Activated CD4-positive, CD25-positive, alpha-beta regulatory T cell treated with anti-CD3 and anti-CD28 coated beads, Interleukin-2, amount 50 U/mL, for 72 hours (primary cell): ENCODE data around the gene PRKCZ.

Experiments
- DNase-seq: peaks from one replicate; pipeline ENCODE4 v3.0.0; 2021

Gene PRKCZ

DNA sequence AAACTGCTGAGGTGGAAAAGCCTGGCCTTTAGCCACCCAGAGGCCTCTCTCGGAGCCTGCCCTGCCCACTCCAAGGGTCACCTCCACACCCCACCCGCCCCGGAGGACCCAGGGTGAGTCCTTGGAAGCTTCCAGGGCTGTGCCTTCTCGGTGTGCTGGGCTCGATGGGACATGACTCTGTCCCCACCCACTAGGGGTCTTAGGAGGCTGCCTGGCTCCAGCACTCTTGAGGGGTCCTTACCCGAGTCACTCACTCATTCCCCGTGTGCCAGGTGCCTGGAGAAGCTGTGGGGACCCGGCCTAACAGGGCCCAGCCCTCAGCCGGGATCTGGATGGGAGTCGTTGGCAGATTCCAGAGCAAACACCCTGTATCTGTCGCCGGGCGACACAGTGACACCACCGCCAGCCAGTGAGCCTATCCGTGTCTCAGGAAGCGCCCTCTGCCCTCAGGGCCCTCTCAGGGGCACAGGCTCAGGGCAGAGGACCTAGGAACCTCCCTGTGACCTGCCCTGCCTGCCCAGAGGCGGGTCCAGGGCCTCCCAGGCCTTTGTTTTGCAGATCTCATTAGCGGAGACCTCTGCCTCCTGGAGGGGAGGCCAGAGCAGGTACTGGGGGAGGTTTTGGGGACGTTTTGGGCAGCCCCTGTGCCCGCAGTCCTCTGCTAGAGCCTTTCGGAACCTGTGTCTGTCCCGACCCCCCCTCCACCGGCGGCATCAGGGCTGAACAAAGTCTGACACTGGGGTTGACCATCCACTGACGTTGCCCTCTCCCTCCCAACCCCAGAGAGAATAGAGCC is 3.1 kb upstream of the PRKCZ start:
- no peak for DNase-seq

DNA sequence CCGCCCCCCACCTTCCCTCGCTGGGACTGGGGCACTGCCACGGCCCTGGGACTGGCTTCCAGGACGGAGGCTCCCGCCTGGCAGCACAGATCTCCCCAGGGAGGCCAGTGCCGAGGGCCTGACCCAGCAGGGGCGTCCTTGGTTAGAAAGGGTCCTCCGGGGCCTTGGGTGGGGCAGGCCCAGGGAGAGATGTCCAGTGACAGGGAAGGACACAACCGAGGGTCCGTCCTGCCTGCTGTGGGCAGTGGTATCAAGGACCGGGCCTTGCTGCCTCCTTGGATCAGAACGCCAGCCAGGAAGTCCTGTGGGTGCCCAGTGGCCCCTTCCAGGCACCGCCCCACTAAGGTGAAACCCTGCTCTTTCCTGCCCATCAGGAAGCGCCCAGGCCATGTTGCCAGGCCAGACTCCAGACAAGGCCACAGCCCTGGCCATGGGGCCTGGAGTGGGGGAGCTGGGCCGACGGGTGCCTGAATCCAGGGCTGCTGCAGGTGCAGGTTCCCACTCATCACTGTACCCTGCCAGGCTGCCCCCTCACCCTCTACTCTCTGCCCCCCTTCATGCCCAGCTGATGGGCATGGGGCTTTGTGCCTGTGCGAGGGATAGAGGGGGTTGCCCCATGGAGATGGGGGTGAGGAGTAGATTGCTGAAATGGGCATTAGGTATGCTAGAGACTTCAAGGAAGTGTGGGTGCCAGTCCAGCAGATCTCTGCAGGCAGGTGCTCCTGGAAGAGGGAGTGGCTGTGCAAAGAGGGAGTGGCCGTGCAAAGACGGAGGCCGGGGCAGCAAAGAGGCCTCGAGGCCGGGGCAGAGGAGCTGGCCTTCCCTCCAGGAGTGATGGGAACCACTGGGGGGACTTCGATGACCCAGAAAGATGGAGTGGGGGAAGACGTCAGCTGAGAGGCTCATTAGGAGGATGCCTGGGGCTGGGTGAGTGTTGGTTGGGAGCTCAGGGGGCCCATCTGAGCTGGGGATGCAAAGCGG is 2.2 kb upstream of the PRKCZ start:
- DNase-seq: no peak

DNA sequence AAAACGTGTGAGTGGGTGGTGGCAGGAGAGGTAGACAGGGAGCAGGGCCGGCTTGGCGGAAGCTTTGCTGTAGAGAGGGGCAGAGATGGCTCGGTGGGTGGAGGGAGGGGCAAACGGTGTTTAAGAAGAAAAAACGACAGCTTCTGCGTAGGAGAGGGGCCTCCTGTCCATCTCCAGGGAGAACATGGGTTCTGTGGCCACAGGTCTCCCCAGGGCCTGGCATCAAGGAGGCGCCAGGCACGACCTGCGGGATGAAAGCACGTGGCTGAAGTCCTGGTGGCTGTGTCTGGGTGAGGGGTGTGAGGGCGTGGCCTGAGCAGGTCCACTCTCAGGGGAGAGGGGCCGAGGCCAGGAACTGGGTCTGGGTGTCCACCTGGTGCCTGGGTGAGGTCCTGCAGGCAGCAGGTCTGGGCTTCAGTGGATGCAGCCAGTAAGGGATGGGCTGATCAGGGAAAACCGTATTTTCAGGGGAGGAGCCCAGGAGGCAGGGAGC is 940 bp upstream of the PRKCZ start:
- no peak for DNase-seq

DNA sequence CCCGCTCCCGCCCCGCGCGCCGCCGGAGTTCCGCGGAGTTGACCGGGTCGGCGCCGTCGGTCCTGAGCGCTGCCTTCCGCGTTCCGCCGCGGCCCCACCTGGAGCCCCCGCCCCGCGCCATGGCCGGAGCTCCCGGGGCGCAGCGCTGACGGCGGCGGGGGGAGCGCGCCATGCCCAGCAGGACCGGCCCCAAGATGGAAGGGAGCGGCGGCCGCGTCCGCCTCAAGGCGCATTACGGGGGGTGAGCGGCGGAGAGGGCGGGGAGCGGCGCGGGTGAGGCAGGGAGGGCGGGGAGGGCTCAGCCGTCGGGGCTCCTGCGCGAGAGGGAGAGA is 216 bp downstream of the PRKCZ start:
- no peak for DNase-seq

DNA sequence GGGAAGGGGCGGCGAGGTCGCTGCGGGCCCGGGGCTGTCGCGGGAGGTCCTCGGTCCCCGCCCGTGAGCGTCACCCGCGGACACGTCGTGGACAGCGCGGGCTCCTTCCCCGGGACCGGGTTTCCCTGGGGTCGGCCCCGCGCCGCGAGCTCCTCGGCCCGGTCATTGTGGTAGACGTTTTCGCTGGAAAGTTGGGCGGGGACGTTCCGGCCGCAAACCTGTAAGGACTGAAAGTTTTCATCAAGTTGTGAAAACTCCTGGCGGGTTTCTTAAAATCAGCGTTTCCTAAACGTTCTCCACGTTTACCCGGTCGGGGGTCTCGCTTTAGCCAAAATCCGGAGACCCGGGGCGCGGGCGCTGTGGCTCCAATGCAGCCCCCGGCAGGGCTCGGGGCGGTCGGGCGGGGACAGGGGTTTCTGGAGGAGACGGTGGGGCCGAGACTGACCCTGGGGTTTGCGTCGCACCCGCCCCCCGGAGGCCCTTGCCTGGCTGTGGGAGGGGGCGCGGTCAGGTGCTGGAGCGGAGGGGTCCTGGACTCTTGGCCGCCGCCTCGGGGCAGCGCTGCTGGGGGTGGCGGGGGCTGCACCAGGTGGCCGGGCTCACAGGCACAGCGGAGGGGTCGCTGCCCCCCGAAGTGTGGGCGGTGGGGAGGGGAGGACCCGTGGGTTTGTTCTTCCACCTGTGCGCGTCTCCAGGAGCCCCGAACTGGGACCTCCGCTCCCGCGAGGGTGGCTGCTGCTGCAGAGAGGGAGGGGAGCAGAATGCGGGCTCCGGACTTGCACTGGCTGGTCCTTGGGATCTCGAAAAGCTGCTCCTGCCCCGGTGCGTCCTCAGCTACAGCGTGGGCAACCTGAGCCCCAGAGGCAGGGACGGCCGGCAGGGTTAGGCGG is 827 bp downstream of the PRKCZ start:
- no peak for DNase-seq

DNA sequence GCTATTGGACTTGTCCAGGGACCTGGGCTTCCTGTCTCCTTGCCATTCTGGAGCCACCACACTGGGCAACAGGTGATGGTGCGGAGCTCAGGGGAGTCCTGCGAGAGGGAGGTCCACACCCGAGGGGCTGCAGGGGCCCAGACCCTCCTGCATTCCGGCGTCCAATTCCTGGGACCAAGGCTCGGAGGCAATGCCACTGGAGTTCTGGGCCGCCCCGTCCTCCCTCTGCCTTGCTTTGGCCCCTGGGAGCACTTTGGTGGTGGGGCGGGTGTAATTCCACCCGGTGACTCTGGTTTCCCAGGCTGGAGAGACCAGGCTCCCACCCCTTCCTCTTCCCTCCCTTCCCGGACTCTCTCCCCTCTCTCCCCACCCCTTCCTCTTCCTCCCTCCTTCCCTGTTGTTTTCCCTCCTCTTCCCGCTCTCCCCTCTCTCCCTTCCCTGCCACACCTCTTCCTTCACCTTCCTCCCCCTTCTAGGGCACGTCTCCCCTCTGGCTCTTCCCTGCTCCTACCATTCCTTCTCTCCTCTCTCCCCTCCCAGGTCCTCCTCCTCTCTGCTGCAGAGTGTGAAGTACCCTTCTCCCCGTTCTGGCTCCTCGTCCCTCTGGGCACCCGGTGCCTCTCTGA is 2.0 kb downstream of the PRKCZ start:
- no peak for DNase-seq

DNA sequence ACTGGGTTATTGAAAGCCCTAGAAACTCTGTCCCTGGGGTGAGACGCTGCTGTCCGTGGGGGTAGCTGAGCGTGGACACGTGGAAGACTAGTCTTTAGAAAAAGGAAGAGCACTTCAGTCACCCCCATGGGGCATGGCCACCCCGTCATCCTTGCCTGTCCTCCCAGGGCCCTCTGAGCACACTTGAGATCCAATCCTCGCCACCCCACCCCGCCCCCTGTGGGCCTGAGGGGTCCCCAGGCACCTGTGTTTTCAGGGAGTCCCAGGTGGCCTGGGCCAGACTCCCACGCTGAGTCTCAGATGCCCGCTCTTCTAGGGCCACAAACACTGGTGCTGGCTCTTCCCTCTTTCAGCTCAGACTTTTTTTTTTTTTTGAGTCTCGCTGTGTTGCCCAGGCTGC is 2.5 kb downstream of the PRKCZ start:
- DNase-seq: no peak

DNA sequence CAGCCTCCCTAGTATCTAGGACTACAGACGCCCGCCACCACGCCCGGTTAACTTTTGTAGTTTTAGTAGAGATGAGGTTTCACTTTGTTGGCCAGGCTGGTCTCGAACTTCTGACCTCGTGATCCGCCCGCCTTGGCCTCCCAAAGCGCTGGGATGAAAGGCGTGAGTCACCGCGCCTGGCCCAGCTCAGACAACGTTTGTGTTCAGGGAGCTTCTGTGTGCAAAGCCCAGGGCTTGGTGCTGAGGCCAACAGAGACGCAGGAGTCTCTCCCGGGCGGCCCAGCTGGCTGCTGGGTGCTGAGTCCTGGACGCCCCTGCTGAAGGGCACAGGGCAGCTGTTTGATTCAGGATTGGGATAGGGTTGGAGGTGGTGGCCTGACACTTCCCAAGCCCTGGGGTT is 3.0 kb downstream of the PRKCZ start:
- no peak for DNase-seq

DNA sequence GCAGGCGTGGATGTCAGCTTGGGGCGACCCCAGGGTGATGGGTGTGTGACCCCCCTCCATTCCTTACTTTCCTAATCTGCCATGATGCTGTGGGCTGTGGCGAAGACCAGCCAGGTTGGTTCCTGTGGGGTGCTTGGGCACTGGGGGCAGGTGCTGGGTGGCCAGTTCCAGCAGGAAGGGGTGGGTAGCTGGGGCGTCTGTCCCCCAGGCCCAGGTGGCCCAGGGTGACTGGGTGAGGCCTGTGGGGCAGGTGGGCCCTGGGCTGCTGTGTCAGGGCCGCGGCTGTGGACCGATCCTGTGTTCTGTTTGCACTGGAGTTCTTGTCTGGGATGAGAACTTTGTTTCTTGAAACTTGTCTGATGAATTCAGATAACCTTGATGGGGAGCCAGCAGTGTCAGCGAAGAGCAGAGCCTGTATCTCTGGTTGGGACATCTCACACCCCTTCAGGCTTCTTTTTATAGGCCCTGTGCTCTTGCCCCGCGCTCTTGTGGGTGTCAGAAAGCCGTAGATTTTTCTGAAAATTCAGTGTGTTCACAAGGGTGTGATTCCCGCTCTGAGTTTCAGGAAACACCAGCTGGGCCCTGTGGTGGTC is 3.7 kb downstream of the PRKCZ start:
- no peak for DNase-seq

DNA sequence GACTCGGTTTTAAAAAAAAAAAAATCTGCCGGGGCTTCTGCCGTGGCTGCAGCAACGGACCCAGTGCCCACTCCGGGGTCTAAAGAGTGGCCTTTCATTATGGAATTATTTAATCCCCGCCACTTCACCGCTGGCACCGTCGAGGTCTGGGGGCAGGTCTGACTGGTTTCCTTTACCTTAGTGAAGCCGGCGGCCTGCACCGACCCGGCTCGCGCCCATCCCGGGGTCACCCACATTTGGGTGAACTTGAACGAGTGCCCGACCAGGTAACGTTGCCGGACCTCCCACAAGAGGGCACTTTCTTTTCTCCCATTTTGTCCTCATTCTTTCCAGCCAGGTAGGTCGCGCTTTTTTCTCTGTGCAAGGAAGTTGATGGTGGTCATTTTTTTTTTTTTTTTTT is 4.3 kb downstream of the PRKCZ start:
- DNase-seq: no peak

DNA sequence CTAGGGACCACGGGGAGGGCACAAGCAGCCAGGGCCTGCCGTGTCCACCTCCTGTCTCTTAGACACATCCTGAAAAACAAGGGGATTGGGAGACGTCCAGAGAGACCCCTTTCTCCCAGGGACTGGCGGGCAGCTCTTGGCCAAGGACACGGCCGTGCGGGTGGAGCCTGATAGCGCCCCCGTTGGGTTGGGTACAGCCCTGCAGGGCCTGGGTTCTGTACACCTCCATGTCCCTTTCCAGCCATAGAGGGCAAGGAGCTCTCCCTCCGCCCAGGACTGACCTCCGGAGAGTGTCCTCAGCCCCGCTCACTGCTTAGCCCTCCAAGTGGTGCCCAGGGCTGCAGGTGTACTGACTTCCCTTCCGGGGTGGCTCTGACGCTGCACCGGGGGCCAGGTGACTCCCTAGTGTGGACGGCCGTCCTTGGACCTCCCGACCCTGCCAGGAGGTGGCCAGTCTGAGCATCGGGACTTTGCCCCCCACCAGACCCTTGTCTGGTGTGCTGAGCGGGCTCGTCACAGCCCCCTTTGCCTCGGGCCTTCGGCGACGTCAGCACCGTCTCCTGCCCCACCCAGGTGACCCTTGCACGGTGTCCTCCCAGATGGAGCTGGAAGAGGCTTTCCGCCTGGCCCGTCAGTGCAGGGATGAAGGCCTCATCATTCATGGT is 5.8 kb downstream of the PRKCZ start:
- DNase-seq: no peak

DNA sequence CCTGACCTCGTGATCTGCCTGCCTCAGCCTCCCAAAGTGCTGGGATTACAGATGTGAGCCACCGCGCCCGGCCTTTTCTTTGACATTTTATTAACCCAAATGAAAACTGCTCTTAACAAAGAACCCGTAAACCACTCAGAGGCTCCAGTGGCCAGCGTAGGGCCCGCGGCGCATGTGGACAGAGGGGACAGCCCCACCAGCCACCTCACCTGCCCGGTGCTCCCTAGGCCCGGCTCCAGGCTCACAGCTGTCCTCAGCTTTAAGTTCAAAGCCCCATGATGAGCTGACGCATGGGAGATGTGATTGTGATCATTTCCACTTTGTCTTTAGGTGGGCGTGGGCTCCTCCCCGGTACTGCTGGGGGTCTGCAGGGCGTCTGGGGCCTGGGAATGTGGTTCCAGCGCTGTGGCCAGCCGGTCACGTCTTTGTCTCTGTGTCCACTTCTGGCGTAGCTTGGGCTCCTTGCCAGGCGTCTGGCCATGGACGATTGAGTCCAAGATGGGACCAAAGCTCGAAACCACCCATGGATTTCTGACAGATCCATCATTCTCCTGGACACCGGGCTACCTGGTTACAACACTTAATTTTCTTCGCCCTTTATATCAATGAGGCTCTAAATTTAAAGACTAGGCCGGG is 6.9 kb downstream of the PRKCZ start:
- no peak for DNase-seq

DNA sequence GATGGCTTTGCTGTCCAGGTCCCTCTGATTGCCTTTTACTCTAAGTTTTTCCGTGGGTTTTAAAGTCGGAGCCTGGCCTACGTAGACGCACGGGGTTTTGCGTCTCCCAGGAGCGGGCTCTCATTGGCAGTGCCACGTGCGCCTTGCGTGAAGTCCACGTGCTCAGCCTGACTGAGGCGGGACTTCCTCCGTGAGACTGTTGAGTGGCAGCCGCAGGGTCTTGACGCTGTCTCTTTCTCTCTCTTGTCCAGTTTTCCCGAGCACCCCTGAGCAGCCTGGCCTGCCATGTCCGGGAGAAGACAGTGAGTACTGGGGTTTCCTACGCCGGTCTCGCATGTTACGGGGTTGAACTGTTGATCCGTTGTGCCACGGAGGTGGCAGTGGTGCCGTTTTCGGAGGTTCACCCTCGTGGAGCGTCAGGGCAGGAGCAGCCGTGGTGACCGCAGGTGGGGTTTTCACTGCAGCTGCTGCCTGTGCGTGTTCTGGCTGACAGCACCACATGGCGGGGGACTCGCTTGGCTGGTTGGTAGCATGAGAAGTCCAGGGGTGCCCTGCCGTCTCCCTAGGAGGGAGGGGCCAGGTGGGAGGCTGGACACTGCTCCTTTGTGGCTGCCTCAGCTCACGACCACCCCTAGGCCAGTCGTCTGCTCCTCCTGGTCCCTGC is 9.2 kb downstream of the PRKCZ start:
- no peak for DNase-seq

DNA sequence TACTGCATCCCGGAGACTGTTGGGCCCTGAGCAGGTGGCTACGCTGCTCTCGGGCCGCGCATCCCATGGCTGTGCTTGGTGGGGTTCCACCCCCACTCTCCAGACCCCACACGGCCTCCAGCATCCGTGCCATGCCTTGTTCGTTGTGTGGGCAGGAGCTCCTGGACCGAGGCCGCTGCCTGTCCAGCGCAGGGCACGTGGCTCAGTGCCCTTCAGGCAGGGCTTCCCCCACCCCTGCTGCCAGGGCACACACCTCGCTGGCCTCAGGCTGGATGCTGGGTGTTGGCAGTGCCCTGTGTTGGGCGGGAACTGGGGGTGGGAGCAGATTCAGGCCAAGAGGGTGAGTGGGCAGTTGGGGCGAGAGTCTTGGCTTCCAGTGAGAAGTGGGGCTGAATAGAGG is 9.9 kb downstream of the PRKCZ start:
- no peak for DNase-seq

DNA sequence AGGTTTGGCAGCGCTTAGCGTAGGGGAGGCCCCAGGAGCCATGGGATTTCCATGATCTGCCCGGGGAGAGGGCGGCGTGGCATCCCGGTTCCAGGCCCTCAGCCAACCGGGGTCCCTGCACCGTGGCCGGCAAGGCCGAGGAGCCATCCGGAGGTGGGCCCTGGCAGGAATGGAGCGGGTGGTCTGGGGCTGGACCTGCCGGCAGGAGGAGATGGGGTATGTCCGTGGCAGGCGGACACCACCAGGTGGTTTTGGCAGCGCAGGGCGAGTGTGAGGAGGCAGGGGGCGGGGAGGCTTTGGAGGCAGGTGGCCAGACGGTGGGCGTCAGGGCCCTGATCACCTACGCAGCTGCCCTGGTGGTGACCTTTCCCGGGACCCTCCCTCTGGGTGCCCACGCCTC is 10.3 kb downstream of the PRKCZ start:
- DNase-seq: no peak

DNA sequence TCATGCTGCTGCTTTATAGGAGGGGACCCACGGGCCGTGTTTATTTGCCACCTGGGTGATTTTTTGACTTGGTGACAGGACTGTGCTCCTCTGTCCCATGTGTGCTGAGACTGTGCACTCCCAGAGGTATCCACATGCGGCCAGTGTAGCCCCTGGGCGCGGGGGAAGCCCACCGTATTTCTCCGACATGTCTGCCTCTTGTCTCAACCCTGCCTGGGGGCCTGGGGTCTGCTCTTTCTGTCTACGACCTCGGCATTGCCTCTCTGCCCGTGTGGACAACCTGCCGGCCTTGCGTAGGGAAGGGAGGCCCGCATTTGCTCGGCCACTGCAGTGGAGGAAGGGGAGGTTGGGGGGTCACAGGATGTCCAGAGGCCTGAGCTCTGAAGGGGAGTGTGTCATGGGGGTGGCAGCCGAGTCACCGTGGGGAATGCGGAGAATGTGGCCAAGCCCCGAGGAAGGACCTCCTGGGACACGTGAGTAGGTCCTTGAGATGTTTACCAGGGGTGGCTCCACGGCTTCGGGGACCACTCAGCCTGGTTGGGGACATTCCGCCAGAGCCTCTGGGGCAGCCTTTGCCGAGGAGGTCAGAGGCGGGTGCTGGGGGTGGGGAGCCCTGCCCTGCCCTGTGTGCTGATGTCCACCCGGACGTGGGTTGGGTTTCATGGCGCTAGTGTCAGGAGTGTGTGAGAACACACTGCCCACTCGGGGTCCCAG is 11.0 kb downstream of the PRKCZ start:
- no peak for DNase-seq

DNA sequence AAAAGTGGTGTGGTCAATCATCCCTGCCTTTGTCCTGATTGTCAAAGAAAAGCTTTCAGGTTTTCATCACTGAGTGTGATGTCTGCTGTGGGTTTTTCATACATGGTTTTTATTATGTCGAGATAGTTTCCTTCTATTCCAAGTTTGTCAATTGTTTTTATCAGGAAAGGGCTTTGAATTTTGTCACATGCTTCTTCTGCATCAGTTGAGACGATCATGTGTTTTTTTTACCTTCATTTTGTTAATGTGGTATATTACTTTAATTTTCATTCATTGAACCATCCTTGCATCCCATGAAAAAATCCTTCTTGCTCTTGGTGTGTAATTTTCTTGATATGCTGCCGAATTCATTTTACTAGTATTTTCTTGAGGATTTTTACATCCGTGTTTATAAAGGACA is 15.5 kb downstream of the PRKCZ start:
- no peak for DNase-seq

DNA sequence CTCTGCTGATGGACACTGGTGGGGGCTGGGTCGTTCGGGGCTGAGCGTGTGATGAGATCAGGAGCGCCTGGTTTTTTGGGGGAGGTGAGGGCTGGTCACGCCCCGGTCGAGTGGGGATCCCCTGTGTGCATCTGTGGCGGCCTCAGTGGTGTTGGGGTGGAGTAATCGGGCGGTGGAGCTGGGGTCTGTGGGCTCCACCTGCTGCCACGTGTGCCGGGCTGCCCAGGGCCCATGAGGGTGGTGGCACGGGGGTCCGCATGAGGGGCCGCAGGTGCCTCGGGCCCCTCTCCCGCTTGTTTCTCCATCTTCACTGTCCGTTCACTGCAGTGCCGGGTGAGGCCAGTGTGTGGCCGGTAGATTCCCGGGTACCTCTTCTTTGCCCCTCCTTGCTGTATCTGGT is 17.2 kb downstream of the PRKCZ start:
- DNase-seq: no peak

DNA sequence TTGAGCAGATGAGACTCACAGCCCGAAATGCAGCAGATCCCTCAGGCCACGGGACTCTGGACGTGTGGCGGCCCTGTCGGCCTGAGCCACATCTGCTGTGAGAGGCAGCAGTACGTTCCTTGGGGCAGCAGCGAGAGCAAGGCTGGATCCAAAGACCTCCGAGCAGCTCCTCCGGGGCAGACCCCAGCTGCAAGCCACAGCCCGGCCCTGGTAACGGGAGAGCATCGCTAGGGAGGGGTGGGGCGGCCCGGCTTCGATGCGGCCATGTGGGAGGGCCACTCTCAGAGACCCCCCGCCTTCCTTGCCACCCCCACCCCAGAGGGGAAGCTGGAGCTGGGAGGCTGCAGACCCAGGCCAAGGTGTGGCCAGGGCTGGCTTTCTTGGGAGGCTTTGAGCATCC is 17.8 kb downstream of the PRKCZ start:
- no peak for DNase-seq

DNA sequence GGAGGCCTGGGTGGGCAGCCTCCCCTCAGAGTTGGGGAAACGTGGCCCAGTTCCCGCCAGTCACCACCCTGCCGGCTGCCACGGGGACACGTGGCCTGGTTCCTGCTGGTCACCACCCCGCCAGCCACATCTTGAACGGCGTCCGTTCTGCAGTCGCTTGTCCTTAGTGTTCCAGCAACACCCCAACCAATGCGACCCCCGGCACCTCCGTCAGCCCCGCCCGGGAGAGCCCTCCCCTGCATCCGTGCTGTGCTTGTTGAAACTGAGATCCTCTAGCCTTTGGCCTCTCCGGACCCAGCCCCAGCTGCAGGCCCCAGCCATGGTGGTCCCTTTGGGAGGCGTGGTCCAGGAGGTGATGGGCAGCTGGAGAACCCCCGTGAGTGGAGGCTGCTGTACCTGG is 18.7 kb downstream of the PRKCZ start:
- no peak for DNase-seq
